ENCODE measurements around the gene OR56B1. TPM values are rescaled to one million over a fixed set of nuclear protein-coding genes. Genes with fewer than 3 reads are reported as not detected.

Gene OR56B1
- total RNA-seq, 4 donors from 2014 or later: not detected

GRCh38 chr11:5767056-5767455 is 30.8 kb downstream of the OR56B1 start:
- Histone ChIP-seq H3K4me1 (no peaks in the 10 kb centered on the region), H3K27ac (no peak overlapping the region), H3K36me3 (no peaks in the 10 kb centered on the region), H3K9me3 (no peaks in the 10 kb centered on the region), H3K27me3 (no peaks in the 10 kb centered on the region), H3K4me3 (no peak overlapping the region)
- no peak for DNase-seq (ENCODE audit: low spot score in 2 of 2)
- 38% methylated on average over 1 of the region's 1 CpG for WGBS
- TF ChIP-seq CTCF (IDR thresholded peaks at IDR 0.05) (no peak), POLR2A (IDR thresholded peaks at IDR 0.05) (no peak), EP300 (IDR thresholded peaks at IDR 0.05) (no peak), POLR2AphosphoS5 (IDR thresholded peaks at IDR 0.05) (no peak)

- no peaks in the 10 kb centered on the region for H3K36me3 ChIP-seq
- H3K9me3 ChIP-seq: no peaks in the 10 kb centered on the region
- no peaks in the 10 kb centered on the region for H3K27me3 ChIP-seq
- no peak within 1 kb of the TSS for H3K4me3 ChIP-seq
- no peak within 1 kb of the TSS for H3K27ac ChIP-seq
- no peaks in the 10 kb centered on the region for H3K4me1 ChIP-seq
- TF ChIP-seq EP300 (IDR thresholded peaks at IDR 0.05) (no peak), POLR2AphosphoS5 (IDR thresholded peaks at IDR 0.05) (no peak), CTCF (IDR thresholded peaks at IDR 0.05) (no peak), POLR2A (IDR thresholded peaks at IDR 0.05) (no peak)
- 33% methylated on average over 4 of the region's 4 CpGs for WGBS
- DNase-seq (ENCODE audit: low spot score in 2 of 2): no peak
Measured at GRCh38 chr11:5783255-5783654, 47.0 kb downstream of the OR56B1 start, which contains the start of gene OR52N5. Gene OR52N5 (minus strand): TSS chr11:5783355. CDS start chr11:5778634, 4,721 bp downstream.

Other genes with a start within 250 kb of the OR56B1 start
- not detected for gene OR52D1, start 247.8 kb upstream of the OR56B1 start, total RNA-seq
- under 1 TPM in 1 of 4 donors, not detected in 3; 0.56 TPM for gene UBQLN3, start 226.5 kb upstream of the OR56B1 start, total RNA-seq
- gene UBQLNL, start 219.7 kb upstream of the OR56B1 start, total RNA-seq: 1 to 10 TPM in 2 of 4 donors, under 1 TPM in 1, not detected in 1; 0.26 to 3.6 (median 1.9) TPM
- gene OR52H1, start 187.9 kb upstream of the OR56B1 start, total RNA-seq: 1 to 10 TPM in 1 of 4 donors, under 1 TPM in 1, not detected in 2; 0.85 to 2.1 TPM
- not detected for gene OR52B6, start 155.6 kb upstream of the OR56B1 start, total RNA-seq
- gene TRIM6, start 139.8 kb upstream of the OR56B1 start, total RNA-seq: 1 to 10 TPM in 3 of 4 donors, under 1 TPM in 1; 0.72 to 4.8 (median 1.9) TPM
- gene TRIM34, start 111.4 kb upstream of the OR56B1 start, total RNA-seq: 1 to 10 TPM; 5.0 to 8.4 (median 7.2) TPM
- gene TRIM5, start 51.4 kb upstream of the OR56B1 start, total RNA-seq: 10 to 100 TPM; 12.3 to 21.7 (median 16.8) TPM
- 10 to 100 TPM in 2 of 4 donors, 1 to 10 TPM in 2; 8.5 to 20.3 (median 13.6) TPM for gene TRIM22, start 46.7 kb upstream of the OR56B1 start, total RNA-seq
- not detected for gene OR52N4, start 17.8 kb downstream of the OR56B1 start, total RNA-seq
- not detected for gene OR52N5, start 46.9 kb downstream of the OR56B1 start, total RNA-seq
- not detected for gene OR52N1, start 54.8 kb downstream of the OR56B1 start, total RNA-seq
- gene OR52N2, start 72.5 kb downstream of the OR56B1 start, total RNA-seq: not detected
- gene OR52E6, start 105.4 kb downstream of the OR56B1 start, total RNA-seq: not detected
- gene OR52E8, start 121.2 kb downstream of the OR56B1 start, total RNA-seq: not detected
- gene OR52E4, start 144.2 kb downstream of the OR56B1 start, total RNA-seq: not detected
- not detected for gene OR52E5, start 156.8 kb downstream of the OR56B1 start, total RNA-seq
- not detected for gene OR56A3, start 205.8 kb downstream of the OR56B1 start, total RNA-seq
- gene OR56A5, start 232.0 kb downstream of the OR56B1 start, total RNA-seq: not detected